Right cardiac atrium (tissue), 5 donors: ENCODE results near the gene CYP4F8. TPM values are rescaled to one million over a fixed set of nuclear protein-coding genes. Genes with fewer than 3 reads are reported as not detected.

Experiments used
- ATAC-seq, 2 donors: fragments of 200-7000 bp; cut with Tn5 transposase; one replicate each; pipeline versions ENCODE4 v1.8.0 to v1.9.1; 2020; ENCODE audit warnings: moderate library complexity in 2 of 2, mild to moderate bottlenecking in 1 of 2
- DNase-seq, 3 donors: peaks; one replicate each; pipeline ENCODE4 v3.0.0-alpha.2; 2020
- H3K27ac ChIP-seq: one replicate; pipeline ENCODE4 v1.5.1; 2013; ENCODE audit warnings: mild to moderate bottlenecking, low read length, control low read depth, moderate library complexity
- H3K27me3 ChIP-seq: one replicate; pipeline ENCODE4 v1.6.1; 2013; ENCODE audit not compliant: control insufficient read depth, insufficient read depth
- H3K4me1 ChIP-seq: one replicate; pipeline ENCODE4 v1.6.1; 2013; ENCODE audit warnings: low read length; ENCODE audit not compliant: control insufficient read depth, insufficient read depth
- H3K4me3 ChIP-seq: one replicate; pipeline ENCODE4 v1.5.1; 2013; ENCODE audit warnings: low read length, control low read depth
- H3K9me3 ChIP-seq: one replicate; pipeline ENCODE4 v1.6.1; 2013; ENCODE audit warnings: low read length; ENCODE audit not compliant: control insufficient read depth
- WGBS: extraction: QIAGEN DNeasy Blood & Tissue Kit; methylation state at CpG from one replicate; pipeline ENCODE4 v1.1.7; 2013; 5-methylcytosine and 5-hydroxymethylcytosine counted together
- intact Hi-C, 4 donors: fragments of 100-400 bp; cut with DNase I; formaldehyde crosslinking; loops; one replicate each; pipeline versions ENCODE4 v1.11.0 to v1.14.0; 2022 to 2023
- long read RNA-seq, 4 donors: library from polyadenylated mRNA; unstranded; transcript quantifications; one replicate each; pipeline ENCODE4 v2.0.0, GENCODE V29; 2020 to 2021
- polyA plus RNA-seq: library from polyadenylated mRNA; stranded (reverse); fragments of 200-250 nt; gene quantifications from one replicate; pipeline ENCODE4 v1.2.3, GENCODE V29; 2013
- total RNA-seq, 4 donors: library from RNA; stranded (reverse); fragmentation: NEBNext Ultra II Directional; extraction: Animal tissue kit (Norgen Biotek cat#: 25700); gene quantifications; one replicate each; pipeline ENCODE4 v1.2.1, GENCODE V29; 2021
- donor health status: healthy with polysubstance abuse.
- donor health status: DM: no; HTN: yes; CAD: no.
- donor health status: DM: no; HTN: no; CAD: no.
- donor health status: DM: no; HTN: yes; CAD: no; lungs with severe emphysema.
- donor health status: DM: yes; HTN: yes; CAD: no.

Gene CYP4F8
- total RNA-seq (not detected), polyA plus RNA-seq (not detected)
- long read RNA-seq, donor 1: 0 reads
- long read RNA-seq, donor 2: 0 reads
- long read RNA-seq, donor 3: 0 reads
- long read RNA-seq, donor 4: 0 reads

- DNase-seq (no peak), ATAC-seq (no peak)
- no peaks in the 10 kb centered on the region for H3K9me3 ChIP-seq
- no peak within 1 kb of the TSS for H3K4me3 ChIP-seq
- no peaks in the 10 kb centered on the region for H3K27me3 ChIP-seq
- 46% methylated on average over 8 of the region's 8 CpGs for WGBS
- H3K4me1 ChIP-seq: no peaks in the 10 kb centered on the region
- H3K27ac ChIP-seq: no peak within 1 kb of the TSS
- intact Hi-C loops: no loop called here
Observed at GRCh38 chr19:15614507-15615379, at the start of gene CYP4F8. CYP4F8 (plus strand) TSS chr19:15615218; CDS start chr19:15615617, 399 bp downstream.

GRCh38 chr19:15570420-15570819, 44.6 kb upstream of the CYP4F8 start:
- DNase-seq (no peak), ATAC-seq (no peak)
- 86% methylated on average over 3 of the region's 3 CpGs for WGBS
- Histone ChIP-seq H3K4me3 (no peak overlapping the region), H3K9me3 (no peaks in the 10 kb centered on the region), H3K27ac (no peak overlapping the region), H3K4me1 (no peaks in the 10 kb centered on the region), H3K27me3 (peaks cover 3% of the 10 kb centered on the region)
- intact Hi-C loops: no loop called here

GRCh38 chr19:15575406-15575805, 39.6 kb upstream of the CYP4F8 start:
- intact Hi-C loops: no loop called here
- DNase-seq (no peak), ATAC-seq (no peak)
- no peaks in the 10 kb centered on the region for H3K27me3 ChIP-seq
- no peaks in the 10 kb centered on the region for H3K9me3 ChIP-seq
- WGBS: 47% methylated on average over 6 of the region's 6 CpGs
- H3K4me1 ChIP-seq: no peaks in the 10 kb centered on the region
- no peak overlapping the region for H3K27ac ChIP-seq
- H3K4me3 ChIP-seq: no peak overlapping the region

- ATAC-seq (no peak), DNase-seq (no peak)
- Histone ChIP-seq H3K27ac (no peak overlapping the region), H3K4me3 (no peak overlapping the region), H3K9me3 (no peaks in the 10 kb centered on the region), H3K27me3 (no peaks in the 10 kb centered on the region), H3K4me1 (no peaks in the 10 kb centered on the region)
- intact Hi-C loops: no loop called here
- 77% methylated on average over 12 of the region's 12 CpGs for WGBS
Observed at GRCh38 chr19:15576526-15577156, 38.4 kb upstream of the CYP4F8 start.

- ATAC-seq (no peak), DNase-seq (no peak)
- H3K27me3 ChIP-seq: no peaks in the 10 kb centered on the region
- no peaks in the 10 kb centered on the region for H3K9me3 ChIP-seq
- intact Hi-C loops: no loop called here
- H3K4me3 ChIP-seq: no peak overlapping the region
- no peak overlapping the region for H3K27ac ChIP-seq
- H3K4me1 ChIP-seq: no peaks in the 10 kb centered on the region
- WGBS: 68% methylated on average over 6 of the region's 6 CpGs
Observed at GRCh38 chr19:15577184-15577771, 37.7 kb upstream of the CYP4F8 start.

- H3K27me3 ChIP-seq: no peaks in the 10 kb centered on the region
- 78% methylated on average over 12 of the region's 12 CpGs for WGBS
- intact Hi-C loops: no loop called here
- H3K27ac ChIP-seq: no peak overlapping the region
- no peaks in the 10 kb centered on the region for H3K4me1 ChIP-seq
- H3K9me3 ChIP-seq: no peaks in the 10 kb centered on the region
- ATAC-seq: no peak
- H3K4me3 ChIP-seq: no peak overlapping the region
- DNase-seq: peak in 1 of 3 donors; percentile 38
Observed at GRCh38 chr19:15583346-15583745, 31.7 kb upstream of the CYP4F8 start.

- WGBS: 43% methylated on average over 10 of the region's 10 CpGs
- Histone ChIP-seq H3K9me3 (no peaks in the 10 kb centered on the region), H3K27ac (no peak overlapping the region), H3K27me3 (no peaks in the 10 kb centered on the region), H3K4me1 (no peaks in the 10 kb centered on the region), H3K4me3 (no peak overlapping the region)
- peak in 1 of 2 donors; percentile 16 for ATAC-seq
- intact Hi-C loops: no loop called here
- DNase-seq: no peak
Observed at GRCh38 chr19:15584095-15584494, 30.9 kb upstream of the CYP4F8 start.

- H3K27ac ChIP-seq: no peak overlapping the region
- intact Hi-C loops: no loop called here
Observed at GRCh38 chr19:15584541-15585115, 30.4 kb upstream of the CYP4F8 start.

GRCh38 chr19:15587663-15588062, 27.4 kb upstream of the CYP4F8 start:
- no peaks in the 10 kb centered on the region for H3K4me1 ChIP-seq
- intact Hi-C loops: no loop called here
- H3K27ac ChIP-seq: no peak overlapping the region
- H3K4me3 ChIP-seq: no peak overlapping the region
- H3K27me3 ChIP-seq: no peaks in the 10 kb centered on the region
- no peak for ATAC-seq
- WGBS: 77% methylated on average over 9 of the region's 9 CpGs
- DNase-seq: peak; percentile 47 to 70 (median 65)
- no peaks in the 10 kb centered on the region for H3K9me3 ChIP-seq

More at GRCh38 chr19:15584541-15585115, 30.4 kb upstream of the CYP4F8 start:
- no peaks in the 10 kb centered on the region for H3K9me3 ChIP-seq
- H3K4me3 ChIP-seq: no peak overlapping the region
- WGBS: 9% methylated on average over 35 of the region's 35 CpGs
- DNase-seq (peak; percentile 71 to 94 (median 91)), ATAC-seq (peak; percentile 83 to 86)
- H3K27me3 ChIP-seq: no peaks in the 10 kb centered on the region
- no peaks in the 10 kb centered on the region for H3K4me1 ChIP-seq

GRCh38 chr19:15588265-15588664, 26.8 kb upstream of the CYP4F8 start:
- no peaks in the 10 kb centered on the region for H3K27me3 ChIP-seq

More at GRCh38 chr19:15588265-15588664, 26.8 kb upstream of the CYP4F8 start:
- DNase-seq (no peak), ATAC-seq (no peak)
- intact Hi-C loops: no loop called here
- H3K4me1 ChIP-seq: no peaks in the 10 kb centered on the region
- no peak overlapping the region for H3K4me3 ChIP-seq
- no peak overlapping the region for H3K27ac ChIP-seq
- 80% methylated on average over 1 of the region's 1 CpG for WGBS
- H3K9me3 ChIP-seq: no peaks in the 10 kb centered on the region
